ENCODE measurements around the gene THAP9. TPM values are rescaled to one million over a fixed set of nuclear protein-coding genes. Genes with fewer than 3 reads are reported as not detected.

THAP9 gene
- total RNA-seq, 2 experiments from 2014 or later = 10.5 to 16.4 TPM

- CTCF ChIA-PET (ENCODE audit: unreplicated experiment) = no interaction called here
- POLR2A ChIA-PET = interaction anchor here (0.6 to 2.0 kb wide), 8 partner anchors 7 to 92 kb away, joined by 3 to 9 read pairs (median 4); partner anchors contain the start of gene THAP9
Observed at GRCh38 chr4:82886147-82886942, 14.2 kb upstream of the THAP9 start.

GRCh38 chr4:82889287-82889686, 11.2 kb upstream of the THAP9 start:
- H4K20me1 ChIP-seq (ENCODE audit: insufficient read depth, low read length) = peaks cover 22% of the 10 kb centered on the region; the same call in 1 of the 2 replicates
- H3K4me2 ChIP-seq (ENCODE audit: low read length) = peak overlapping the region; percentile 74
- peaks cover 91% of the 10 kb centered on the region for H3K79me2 ChIP-seq (ENCODE audit: insufficient read depth, low read depth, low read length)
- H2AFZ ChIP-seq (ENCODE audit: low read length) = no peak overlapping the region
- no peak for DNase-seq (ENCODE audit: low spot score)
- ChIA-PET POLR2A (interaction anchor here (0.6 to 2.2 kb wide), 12 partner anchors 8 to 360 kb away, joined by 3 to 12 read pairs (median 4); partner anchors contain the start of genes COPS4 and THAP9), CTCF (ENCODE audit: unreplicated experiment) (no interaction called here)
- peak overlapping the region; percentile 80 for H3K4me3 ChIP-seq (ENCODE audit: low read depth, low read length, poor library complexity, severe bottlenecking)
- no peak overlapping the region for H3K27ac ChIP-seq (ENCODE audit: low read depth, low read length, poor library complexity, severe bottlenecking)
- TF ChIP-seq EZH2phosphoT487 (IDR thresholded peaks at IDR 0.05; ENCODE audit: borderline replicate concordance, low read depth, low read length) (no peak), CTCF (conservative IDR thresholded peaks at IDR 0.05; ENCODE audit: low read length) (no peak)
- H3K9me2 ChIP-seq (ENCODE audit: insufficient read depth, low read length) = no peaks in the 10 kb centered on the region
- H3K4me1 ChIP-seq (ENCODE audit: insufficient read depth, low read length, poor library complexity, severe bottlenecking) = peaks cover 55% of the 10 kb centered on the region
- no peaks in the 10 kb centered on the region; the same call in 1 of the 2 replicates for H3K9me3 ChIP-seq (ENCODE audit: low read length)
- H3K36me3 ChIP-seq (ENCODE audit: insufficient read depth, low read length) = peaks cover 53% of the 10 kb centered on the region
- BruUV-seq (replicated peaks) = TSS peak; percentile 47
- intact Hi-C loops (cut with micrococcal nuclease; ENCODE audit: unreplicated experiment) = no loop called here

More at GRCh38 chr4:82886147-82886942, 14.2 kb upstream of the THAP9 start:
- TF ChIP-seq CTCF (conservative IDR thresholded peaks at IDR 0.05; ENCODE audit: low read length) (no peak), EZH2phosphoT487 (IDR thresholded peaks at IDR 0.05; ENCODE audit: borderline replicate concordance, low read depth, low read length) (no peak)
- Histone ChIP-seq H3K4me1 (ENCODE audit: insufficient read depth, low read length, poor library complexity, severe bottlenecking) (peaks cover 29% of the 10 kb centered on the region), H3K27ac (ENCODE audit: low read depth, low read length, poor library complexity, severe bottlenecking) (no peak overlapping the region), H3K79me2 (ENCODE audit: insufficient read depth, low read depth, low read length) (peaks cover 92% of the 10 kb centered on the region), H3K9me2 (ENCODE audit: insufficient read depth, low read length) (no peaks in the 10 kb centered on the region), H3K4me2 (ENCODE audit: low read length) (peak overlapping the region; percentile 31), H3K9me3 (ENCODE audit: low read length) (no peaks in the 10 kb centered on the region; the same call in 1 of the 2 replicates), H4K20me1 (ENCODE audit: insufficient read depth, low read length) (peaks cover 16% of the 10 kb centered on the region; the same call in 1 of the 2 replicates), H2AFZ (ENCODE audit: low read length) (no peak overlapping the region), H3K4me3 (ENCODE audit: low read depth, low read length, poor library complexity, severe bottlenecking) (no peak overlapping the region), H3K36me3 (ENCODE audit: insufficient read depth, low read length) (peaks cover 60% of the 10 kb centered on the region)
- no peak for DNase-seq (ENCODE audit: low spot score)
- no TSS peak for BruUV-seq (replicated peaks)
- intact Hi-C loops (cut with micrococcal nuclease; ENCODE audit: unreplicated experiment) = no loop called here
